NCI-H2227 treated with DMSO at 0.1 percent for 48 hours (cell line): Measurements from ENCODE around the gene BOK.

Source experiments
- DNase-seq: peaks from one replicate; lab custom pipeline; 2025; lab: John Stamatoyannopoulos, UW

BOK gene

GRCh38 chr2:241601841-241602240 is 43.3 kb downstream of the BOK start:
- no peak for DNase-seq

GRCh38 chr2:241602720-241603119 is 44.2 kb downstream of the BOK start:
- DNase-seq, result no peak

GRCh38 chr2:241603686-241604085 is 45.1 kb downstream of the BOK start:
- DNase-seq, result no peak

- no peak for DNase-seq
These were observed 47.6 kb downstream of the BOK start for GRCh38 chr2:241606186-241606585.

GRCh38 chr2:241607162-241607885 is 48.8 kb downstream of the BOK start:
- DNase-seq, result no peak

- no peak for DNase-seq
These were observed 50.3 kb downstream of the BOK start for GRCh38 chr2:241608881-241609280.

GRCh38 chr2:241609859-241610793 is 51.6 kb downstream of the BOK start:
- peak; percentile 77 for DNase-seq

- no peak for DNase-seq
These were observed 52.5 kb downstream of the BOK start for GRCh38 chr2:241611062-241611461.

- DNase-seq, result no peak
These were observed 53.8 kb downstream of the BOK start for GRCh38 chr2:241612156-241613016.

- no peak for DNase-seq
These were observed 54.7 kb downstream of the BOK start for GRCh38 chr2:241613017-241613780.

- DNase-seq, result no peak
These were observed 56.5 kb downstream of the BOK start for GRCh38 chr2:241615041-241615440.

- DNase-seq, result no peak
These were observed 57.0 kb downstream of the BOK start for GRCh38 chr2:241615522-241616052.

GRCh38 chr2:241616168-241617125 is 57.9 kb downstream of the BOK start:
- no peak for DNase-seq

GRCh38 chr2:241617431-241618154 is 59.0 kb downstream of the BOK start:
- no peak for DNase-seq

- DNase-seq, result no peak
These were observed 59.8 kb downstream of the BOK start for GRCh38 chr2:241618296-241618805.

- DNase-seq, result no peak
These were observed 60.3 kb downstream of the BOK start for GRCh38 chr2:241618829-241619228.

GRCh38 chr2:241619597-241620418 is 61.3 kb downstream of the BOK start:
- DNase-seq, result no peak

- DNase-seq, result no peak
These were observed 61.8 kb downstream of the BOK start for GRCh38 chr2:241620419-241620769.
